ENCODE measurements around the gene PLEKHG5.
"Not testable (repeated sequence)": the region's sequence is repeated elsewhere in the genome, so short reads cannot be mapped to it uniquely, and the experiment has no call there.

The PLEKHG5 gene

DNA sequence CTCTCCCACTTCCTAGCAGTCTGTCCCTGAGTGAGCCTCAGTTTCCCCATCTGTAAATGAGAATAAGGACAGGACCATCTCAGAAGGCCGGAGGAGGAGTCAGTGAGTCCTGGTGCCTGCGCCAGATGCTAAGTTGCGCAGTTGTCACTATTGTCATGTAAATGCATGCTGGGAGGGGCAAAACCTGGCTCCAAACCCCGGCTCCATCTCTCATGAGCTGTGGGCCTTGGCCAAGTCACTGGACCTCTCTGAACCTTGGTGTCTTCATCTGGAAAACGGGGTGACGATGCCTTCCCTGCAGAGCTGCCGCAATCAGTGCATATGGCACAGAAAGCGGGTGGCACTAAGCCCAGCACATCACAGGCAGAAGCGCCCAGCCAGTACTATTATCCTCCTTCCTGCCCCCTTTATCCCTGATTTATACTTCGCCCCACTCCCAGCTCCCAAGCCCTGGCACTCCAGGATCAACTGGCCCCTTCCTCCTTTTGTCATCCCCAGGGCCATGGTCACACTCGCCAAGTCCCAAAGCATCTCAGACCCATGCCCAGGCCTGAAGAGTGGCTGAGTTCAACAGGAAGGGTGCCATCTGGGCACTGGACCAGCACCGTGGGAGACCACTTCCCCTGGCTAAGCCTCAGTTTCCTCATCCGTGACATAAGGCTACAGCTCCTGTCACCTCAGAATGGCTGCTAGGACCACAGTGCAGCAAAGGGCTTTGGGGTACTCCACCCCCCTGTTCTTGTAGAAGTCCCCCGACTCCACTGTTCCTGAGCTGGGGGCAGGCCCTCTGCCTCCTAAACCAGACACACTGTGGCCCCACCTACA, 4.3 kb upstream of the PLEKHG5 start:
- DNase-seq: no peak

DNA sequence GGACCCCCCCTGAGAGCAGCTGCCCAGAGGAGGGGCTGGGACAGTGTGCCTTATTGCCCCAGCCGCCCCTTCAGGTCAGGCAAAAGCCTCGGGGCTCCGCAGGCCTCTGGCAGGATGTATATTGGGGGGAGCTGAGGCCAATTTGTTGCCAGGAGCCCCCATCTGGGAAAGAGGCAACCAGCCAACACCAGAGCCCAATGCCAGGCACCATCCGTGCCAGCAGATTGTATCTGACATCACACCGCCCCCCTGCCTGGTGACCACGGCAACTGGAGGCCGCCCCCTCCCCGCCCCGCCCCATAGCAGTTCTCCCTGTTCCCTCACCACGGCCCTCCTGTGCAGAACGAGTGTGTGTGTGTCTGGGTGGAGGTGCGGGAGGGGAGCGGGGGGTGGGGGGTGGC, 3.6 kb upstream of the PLEKHG5 start:
- no peak for DNase-seq

DNA sequence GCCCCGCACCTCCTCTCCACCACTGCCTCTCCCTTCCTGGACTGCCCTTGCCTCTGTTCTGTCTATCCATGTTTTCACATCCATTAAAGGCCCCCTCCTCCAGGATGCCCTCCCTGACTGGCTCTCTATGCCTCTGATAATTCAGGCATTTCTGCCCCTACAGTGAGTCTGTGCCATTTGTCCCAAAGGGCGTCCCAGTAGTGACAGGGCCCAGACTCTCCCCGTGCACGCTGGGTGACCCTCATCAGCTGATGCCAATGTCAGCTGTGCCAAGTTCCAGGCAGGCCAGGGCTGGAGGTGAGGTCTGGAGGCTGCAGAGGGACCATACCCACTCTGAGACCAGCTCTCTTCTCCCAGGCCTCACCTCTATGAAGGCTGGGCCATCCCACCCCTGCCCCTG, 3.2 kb upstream of the PLEKHG5 start:
- DNase-seq: no peak

DNA sequence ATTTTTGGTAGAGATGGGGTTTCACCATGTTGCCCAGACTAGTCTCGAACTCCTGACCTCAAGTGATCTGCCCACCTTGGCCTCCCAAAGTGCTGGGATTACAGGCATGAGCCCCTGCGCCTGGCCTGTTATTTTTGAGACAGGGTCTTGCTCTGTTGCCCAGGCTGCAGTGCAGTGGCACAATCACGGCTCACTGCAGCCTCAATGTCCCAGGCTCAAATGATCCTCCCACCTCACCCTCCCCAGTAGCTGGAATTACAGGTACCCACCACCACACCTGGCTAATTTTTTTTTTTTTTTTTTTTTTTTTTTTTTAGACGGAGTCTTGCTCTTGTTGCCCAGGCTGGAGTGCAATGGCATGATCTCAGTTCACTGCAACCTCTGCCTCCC, 2.4 kb upstream of the PLEKHG5 start:
- DNase-seq: not testable (repeated sequence)

DNA sequence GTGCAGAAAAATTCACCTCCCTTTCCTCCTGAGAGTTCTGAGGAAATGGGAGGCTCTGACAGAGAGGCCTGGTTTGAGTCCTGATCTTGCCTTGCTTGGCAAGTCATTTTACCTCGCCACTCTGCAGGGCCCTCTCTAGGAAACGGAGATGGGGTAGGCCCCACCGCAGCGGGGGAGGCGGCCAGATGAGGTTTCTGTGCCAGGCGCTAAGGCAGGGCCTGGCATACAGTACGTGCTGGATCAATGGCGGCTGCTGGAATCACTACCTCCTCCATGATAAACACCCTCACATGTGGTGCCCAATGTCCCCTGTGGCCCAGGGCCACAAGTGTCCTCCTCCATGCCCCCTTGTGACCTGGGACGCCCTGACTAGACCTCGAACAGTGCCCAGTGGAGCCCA, 499 bp upstream of the PLEKHG5 start:
- DNase-seq: no peak

DNA sequence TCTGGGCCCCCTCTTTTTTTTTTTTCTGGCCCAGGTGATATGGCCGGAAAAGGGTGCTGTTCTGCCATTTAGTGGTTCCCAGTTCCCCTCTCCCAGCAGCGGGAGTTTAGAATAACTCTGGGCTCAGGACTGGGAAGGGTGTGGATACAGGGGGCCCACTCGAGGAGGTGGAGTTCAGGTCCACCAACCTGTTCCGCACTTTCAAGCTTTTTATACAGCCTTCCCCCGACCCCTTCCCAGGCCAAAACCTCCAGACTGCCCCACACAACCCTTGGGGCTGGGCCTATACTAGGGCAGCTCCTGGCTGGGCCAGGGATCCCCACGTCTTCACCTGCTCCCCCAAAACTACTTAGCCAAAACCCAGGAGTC, 402 bp downstream of the PLEKHG5 start:
- DNase-seq: no peak

DNA sequence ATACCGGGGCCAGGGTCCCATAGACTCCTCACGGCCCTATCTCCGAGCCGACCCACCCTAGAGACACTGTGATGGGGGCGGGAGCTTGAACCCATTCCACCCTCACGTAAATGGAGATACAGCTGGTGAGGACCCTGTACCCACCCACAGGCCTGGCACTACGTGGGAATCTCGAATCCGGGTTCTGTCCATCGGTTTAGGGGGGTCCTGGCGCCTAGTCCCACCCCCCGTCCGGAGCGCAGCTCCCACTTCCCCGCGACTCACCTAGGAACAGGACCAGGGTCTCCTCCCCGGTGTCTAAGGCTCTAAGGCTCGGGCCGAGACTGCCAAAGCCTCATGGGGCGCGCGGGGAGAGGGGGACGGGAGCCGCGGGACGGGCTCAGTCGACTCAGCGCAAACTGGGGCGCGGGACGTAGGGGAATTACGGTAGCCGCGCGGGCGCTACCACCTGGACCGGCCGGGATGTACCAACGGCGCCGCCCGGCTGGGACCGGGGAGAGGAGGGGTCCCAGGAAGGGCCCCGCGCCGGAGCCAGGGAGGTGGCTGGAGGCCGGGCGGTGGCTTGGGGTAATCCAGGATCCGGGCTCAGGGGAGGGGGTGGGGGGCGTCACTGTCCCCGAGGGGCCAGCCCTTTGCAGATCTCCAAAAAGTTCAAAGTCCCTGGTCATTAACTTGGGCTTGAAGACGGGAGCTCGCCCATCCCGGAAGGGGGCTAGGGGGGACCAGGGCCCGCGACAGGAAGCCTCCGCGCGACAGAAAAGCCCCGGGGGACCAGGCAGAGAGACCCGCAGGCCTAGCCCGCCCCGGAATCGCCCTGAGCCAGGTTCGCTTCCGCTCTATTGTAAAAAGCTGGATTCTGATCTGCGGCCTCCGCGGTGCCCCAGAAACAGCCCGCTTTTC, 1.0 kb downstream of the PLEKHG5 start:
- peak; percentile 91 for DNase-seq

DNA sequence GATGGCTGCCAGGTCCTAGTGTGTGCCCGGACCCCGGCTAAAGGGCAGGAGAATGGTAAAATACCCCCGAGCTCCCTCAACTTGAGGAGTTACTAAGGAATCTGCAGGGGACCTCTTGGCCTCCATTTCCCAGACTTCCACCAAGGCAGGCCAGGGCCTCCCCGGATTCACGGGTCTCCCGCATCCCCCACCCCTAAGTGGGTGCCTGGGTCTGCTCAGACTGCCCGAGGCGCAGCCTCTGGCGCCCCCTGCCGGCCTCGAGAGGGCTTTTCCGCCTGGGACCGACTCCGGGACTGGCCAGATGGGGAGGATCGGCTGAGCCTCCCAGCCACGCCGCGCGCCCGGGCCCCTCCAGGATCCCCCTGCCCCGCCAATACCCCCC, 1.7 kb downstream of the PLEKHG5 start:
- DNase-seq: peak; percentile 89

DNA sequence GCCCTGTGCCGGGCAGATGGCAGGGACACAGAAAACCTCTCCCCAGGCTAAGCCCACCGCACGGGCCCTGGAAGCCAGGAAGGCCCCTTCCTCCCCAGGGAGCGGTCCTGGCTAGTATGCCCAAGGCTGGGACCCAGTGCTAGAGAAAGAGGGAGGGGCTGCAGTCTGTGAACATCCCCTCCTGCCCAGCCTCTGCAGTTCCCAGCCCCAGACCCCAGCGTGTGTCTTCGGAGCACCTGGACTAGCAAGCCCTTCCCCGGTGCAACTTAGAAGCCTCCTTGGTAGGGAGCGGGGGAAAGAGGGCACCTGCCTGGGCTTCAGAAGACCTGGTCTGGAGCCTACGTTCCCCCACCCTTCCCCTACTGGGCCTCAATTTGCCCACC, 2.1 kb downstream of the PLEKHG5 start:
- DNase-seq: no peak

DNA sequence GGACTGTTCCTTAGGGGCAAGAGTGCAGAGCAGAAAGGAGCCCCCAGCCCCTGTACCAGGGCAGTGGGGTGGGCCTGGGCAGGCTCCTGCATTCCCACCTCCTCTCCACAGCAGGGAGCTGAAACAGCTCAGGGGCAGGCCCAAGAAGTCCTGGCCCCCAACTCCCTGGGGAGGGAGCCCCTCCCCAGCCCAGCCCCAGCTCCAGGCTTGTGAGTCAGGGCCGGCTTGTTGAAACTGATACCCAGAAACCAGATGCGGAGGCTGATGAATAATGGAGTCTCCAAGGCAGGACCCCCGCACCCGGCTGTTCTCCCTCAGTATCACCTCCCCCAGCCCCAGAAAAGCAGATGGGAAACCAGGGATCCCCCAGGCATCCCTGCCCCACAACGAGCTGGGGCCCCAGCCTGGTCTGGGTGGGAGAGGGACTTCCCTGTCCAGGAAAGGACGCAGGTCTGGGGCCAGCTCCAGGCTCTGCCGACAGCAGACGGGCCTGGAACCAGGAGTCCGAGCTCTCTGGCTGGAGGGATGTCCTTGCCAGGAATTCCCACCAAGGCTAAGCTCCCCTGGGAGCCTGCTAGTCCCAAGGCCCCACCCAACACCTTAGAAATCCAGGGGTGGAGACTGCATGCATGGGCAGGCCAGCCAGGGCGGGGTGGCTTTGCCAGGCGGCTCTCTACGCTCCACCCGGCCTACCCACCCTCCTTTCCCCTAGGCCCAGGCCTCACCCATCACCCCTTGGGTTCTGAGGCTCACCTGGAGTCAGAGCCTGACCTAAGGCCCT, 2.7 kb downstream of the PLEKHG5 start:
- DNase-seq: no peak

DNA sequence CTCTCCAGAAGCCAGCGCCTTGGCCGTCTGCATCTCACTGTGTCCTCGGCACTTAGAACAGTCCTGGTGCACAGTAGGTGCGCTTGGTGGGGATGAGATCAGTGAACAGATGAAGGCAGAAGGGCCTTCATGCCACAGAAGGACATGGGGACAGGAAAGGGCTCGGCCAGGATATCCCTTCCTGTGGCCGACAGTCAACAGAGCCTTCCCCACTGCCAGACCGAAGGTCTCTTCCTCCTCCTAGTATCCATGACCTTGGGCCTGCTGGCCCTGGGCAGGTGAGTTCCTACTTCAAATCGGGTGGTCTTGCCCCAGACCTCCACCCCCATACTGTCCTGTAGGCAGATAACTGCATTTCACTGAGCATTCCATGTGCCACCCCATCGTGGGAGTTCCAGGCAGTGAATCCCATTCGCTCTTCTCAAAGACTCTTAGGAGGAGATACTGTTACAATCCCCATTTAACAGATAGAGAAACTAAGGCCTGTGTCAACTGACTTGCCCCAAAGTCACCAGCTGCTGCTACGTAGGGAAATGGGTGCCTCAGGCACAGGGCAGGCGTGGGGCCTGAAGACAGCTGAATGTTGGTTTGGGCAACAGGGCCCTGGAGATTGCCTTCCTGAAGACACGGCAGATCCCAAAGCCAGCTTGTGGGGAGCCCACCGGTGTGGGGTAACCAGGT, 3.5 kb downstream of the PLEKHG5 start:
- DNase-seq: no peak

DNA sequence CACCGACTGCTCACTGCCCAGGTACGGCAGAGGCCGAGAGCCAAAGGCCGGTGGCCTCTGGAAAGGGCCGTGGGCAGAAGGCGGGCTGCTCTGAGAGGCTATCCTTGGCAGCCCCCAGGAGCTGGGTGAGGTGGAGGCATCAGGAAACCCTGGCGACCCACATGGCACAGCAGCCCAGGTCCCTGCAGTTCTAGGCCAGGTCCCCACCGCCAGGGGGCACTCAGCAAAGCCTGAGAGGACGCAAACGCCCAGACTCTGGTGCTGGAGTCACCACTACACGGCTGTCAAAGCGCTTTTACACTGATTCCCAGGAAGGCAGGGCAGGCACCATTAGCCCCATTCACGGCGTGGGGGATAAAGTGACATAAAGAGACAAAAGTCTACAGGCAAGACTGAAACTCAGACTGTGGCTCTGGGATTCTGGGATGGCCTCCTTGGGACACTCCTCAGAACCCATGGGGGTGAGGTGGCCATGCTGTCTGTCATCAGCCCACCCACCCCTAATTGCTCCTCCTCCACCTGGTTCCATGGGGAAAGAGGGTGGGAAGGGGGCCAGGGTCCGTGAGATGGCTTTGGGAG, 4.9 kb downstream of the PLEKHG5 start:
- DNase-seq: peak; percentile 95

DNA sequence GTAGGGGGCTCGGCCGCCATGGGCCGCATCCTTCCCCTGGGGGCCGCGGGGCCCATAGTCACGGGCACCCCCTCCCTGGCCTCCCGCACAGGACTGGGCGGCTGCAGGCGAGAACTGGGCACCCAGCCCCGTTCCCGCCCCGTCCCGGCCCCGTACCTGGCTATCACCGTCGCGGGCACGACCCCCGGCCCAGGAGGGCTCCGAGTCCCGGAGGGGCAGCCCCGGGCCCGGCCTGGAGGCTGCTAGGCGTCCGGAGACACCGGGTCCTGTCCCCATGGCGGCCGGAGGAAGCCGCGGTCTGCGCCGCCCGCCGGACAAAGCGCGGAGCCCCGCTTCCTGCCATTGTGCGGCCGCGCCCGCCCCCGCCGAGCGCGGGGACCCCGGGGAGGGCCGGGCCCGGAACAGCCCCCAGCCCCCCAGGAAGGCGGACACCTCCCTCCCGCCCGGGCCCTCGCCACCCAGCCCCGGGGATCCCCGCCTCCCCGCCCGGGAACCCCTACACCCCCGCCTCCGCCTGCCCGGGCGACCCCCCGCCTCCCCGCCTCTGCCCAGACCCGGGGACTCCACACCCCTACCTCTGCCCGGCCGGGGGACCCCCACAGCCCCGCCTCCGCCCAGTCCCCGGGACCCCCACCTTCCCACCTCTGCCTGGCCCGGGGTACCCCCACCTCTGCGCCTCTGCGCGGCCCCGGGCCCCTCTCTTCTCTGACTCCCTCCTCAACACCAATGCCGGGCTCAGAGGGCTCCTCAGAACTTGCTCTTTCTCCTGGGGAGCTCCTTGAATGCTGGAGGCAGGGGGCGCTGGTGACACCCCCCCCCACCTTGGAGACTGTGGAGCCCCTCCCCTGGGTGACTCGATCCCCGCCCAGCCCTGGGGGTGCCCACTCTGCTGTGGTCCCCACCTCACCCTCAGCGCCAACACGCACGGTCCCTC, 6.0 kb downstream of the PLEKHG5 start:
- no peak for DNase-seq

DNA sequence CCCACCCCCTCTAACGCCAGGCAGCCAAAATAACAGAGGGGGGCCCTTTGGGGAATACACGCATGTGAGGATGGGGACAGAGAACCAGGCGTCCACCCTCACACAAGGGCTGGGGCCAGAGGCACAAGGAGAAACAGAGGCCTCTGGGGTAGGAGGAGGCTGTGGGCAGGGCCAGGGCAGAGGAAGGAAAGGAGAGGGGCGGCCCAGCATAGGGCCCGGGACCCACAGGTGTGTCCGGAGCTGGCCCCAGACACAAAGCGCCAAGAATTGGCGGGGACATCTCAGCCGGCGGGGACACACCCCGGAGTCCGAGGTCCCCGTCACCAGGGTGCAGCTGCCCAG, 6.7 kb downstream of the PLEKHG5 start:
- DNase-seq: no peak

DNA sequence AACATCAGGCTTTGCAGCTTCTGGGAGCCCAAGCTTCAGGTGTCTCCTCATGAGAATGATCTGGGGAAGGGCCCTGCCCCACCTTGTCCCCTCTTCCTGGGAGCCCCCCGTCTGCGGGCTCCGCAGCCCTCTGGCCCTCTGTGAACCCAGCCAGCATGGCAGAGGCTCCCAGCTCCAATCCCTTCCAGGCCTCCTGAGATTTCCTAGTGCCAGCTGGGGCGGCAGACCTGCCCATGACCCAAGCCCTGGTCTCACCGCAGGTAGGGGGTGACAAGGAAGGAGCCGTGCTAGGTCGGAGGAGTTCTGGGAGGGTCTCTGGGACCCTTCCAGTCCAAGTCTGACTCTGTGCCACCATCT, 7.7 kb downstream of the PLEKHG5 start:
- DNase-seq: no peak

DNA sequence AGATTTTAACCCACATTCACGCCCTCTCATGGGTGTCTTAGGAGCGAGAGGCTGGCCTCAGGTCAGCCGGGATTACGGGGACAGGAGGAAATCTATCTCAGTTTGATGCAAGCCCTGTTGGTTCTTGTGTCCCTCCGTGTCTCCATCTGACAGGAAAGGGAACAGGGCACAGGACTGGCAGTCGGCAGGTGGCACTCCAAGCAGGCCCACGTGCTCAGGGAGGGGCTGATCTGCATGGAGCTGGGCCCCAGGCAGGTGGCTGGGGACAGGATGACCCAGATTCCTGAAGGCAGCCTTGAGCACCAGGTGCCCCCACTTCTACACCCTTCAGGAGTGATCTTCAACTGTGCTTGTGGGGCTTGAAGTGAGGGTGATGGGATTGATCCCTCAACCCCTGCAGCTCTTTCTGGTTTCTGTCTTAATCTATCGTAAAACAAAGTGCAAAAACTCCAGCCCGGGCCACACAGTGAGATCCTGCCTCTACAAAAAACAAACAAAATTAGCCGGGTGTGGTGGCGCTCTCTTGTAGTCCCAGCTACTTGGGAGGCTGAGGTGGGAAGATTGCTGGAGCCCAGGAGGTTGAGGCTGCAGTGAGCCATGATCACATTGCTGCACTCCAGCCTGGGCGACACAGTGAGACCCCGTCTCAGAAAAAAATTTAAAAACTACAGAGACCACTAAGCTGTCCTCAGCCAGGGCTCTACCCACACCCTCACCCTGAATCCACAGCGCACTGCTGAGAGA, 8.3 kb downstream of the PLEKHG5 start:
- no peak for DNase-seq

DNA sequence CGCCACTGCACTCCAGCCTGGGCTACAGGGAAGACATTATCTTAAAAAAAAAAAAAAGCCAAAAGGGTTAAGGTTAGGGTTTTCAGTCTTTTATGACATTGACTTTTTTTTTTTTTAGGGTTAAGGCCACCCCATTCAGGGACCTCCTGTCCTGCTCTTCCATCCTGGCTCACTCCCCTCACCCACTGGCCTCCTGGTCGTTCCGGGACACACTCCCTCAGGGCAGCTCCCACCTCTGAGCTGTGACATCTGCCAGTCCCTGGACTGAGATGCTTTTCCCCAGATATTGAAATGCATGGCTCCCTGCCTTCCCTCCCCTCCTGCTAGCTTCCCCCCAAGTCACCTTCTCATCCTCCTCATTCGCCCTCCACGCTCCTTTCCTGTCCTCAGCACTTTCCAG, 9.6 kb downstream of the PLEKHG5 start:
- no peak for DNase-seq

DNA sequence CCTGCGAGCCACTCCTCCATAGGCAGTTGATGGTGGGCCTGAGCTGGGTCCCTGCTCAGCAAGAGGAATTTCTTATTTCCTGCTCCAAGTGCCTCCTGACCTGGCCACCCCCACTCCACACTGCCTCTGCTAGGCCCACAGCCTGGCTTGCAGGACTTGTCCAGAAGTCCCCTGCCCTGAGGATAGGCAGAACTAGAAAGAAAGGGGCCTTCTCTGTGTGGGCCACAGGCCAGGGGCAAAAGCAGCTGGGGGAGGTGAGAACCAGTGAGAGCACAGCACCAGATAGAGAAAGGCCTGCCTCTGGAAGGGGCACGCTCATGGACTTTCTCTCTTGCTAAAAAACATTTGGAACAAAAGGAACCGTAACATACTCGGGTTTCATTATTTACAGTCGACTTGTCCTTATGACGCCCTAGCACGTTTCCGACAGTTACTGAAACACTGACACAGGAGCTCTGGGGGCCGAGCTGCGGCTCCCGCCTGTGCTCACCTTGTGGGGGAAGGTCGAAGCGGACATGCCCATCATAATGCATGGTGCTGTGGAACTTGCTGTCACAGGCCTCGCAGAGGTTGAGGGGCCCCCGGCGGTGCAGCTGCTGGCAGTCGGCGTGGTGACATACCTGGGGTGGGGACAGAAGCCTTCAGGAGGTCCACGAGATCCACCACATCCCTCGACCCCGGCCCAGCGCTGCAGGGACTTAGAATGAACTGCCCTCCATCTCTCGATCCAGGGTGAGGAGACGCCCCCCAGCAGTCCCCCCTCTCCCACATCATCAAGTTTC, 14.2 kb downstream of the PLEKHG5 start:
- peak; percentile 81 for DNase-seq

DNA sequence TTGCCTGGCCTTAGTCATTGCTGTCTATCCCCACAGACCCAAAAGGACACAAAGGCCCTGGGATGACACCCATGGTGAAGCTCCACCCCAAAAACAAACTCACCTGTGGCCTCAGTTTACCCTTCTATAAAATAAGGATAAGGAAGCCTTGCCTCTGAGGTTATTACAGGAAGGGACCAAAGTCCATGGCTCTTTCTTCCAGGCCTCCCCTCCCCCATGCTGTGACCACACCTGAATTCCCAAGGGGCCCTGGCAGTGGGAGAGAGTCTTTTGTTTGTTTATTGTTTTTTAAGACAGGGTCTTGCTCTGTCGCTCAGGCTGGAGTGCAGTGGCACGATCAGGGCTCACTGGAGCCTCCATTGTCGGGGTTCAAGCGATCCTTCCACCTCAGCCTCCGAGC, 15.0 kb downstream of the PLEKHG5 start:
- no peak for DNase-seq
